Duodenal mucosa (tissue), 2 donors: ENCODE results near the gene LTV1.
"Not testable (repeated sequence)": the region's sequence is repeated elsewhere in the genome, so short reads cannot be mapped to it uniquely, and the experiment has no call there.

Experiments
- H3K27ac ChIP-seq: one replicate; pipeline ENCODE4 v1.7.0; 2013; ENCODE audit warnings: low read depth, low read length
- H3K27me3 ChIP-seq, 2 donors: one replicate each; pipeline ENCODE4 v1.7.0; 2013; ENCODE audit warnings: low read length in 2 of 2, control low read depth in 1 of 2; ENCODE audit not compliant: insufficient read depth in 2 of 2, control insufficient read depth in 1 of 2
- H3K36me3 ChIP-seq, 2 donors: one replicate each; pipeline ENCODE4 v1.7.0; 2013; ENCODE audit warnings: low read length in 2 of 2, control low read depth in 1 of 2; ENCODE audit not compliant: insufficient read depth in 2 of 2, control insufficient read depth in 1 of 2
- H3K4me1 ChIP-seq, 2 donors: one replicate each; pipeline ENCODE4 v1.7.0; 2013; ENCODE audit warnings: low read length in 2 of 2, control low read depth in 1 of 2; ENCODE audit not compliant: insufficient read depth in 2 of 2, control insufficient read depth in 1 of 2
- H3K4me3 ChIP-seq, 2 donors: one replicate each; pipeline ENCODE4 v1.7.0; 2013; ENCODE audit warnings: low read length in 2 of 2, low read depth in 1 of 2
- H3K9ac ChIP-seq, 2 donors: one replicate each; pipeline ENCODE4 v1.7.0; 2013; ENCODE audit warnings: low read length in 2 of 2, low read depth in 1 of 2
- H3K9me3 ChIP-seq, 2 donors: one replicate each; pipeline ENCODE4 v1.7.0; 2013; ENCODE audit warnings: low read length in 2 of 2, control low read depth in 1 of 2; ENCODE audit not compliant: control insufficient read depth in 1 of 2

Gene LTV1

DNA sequence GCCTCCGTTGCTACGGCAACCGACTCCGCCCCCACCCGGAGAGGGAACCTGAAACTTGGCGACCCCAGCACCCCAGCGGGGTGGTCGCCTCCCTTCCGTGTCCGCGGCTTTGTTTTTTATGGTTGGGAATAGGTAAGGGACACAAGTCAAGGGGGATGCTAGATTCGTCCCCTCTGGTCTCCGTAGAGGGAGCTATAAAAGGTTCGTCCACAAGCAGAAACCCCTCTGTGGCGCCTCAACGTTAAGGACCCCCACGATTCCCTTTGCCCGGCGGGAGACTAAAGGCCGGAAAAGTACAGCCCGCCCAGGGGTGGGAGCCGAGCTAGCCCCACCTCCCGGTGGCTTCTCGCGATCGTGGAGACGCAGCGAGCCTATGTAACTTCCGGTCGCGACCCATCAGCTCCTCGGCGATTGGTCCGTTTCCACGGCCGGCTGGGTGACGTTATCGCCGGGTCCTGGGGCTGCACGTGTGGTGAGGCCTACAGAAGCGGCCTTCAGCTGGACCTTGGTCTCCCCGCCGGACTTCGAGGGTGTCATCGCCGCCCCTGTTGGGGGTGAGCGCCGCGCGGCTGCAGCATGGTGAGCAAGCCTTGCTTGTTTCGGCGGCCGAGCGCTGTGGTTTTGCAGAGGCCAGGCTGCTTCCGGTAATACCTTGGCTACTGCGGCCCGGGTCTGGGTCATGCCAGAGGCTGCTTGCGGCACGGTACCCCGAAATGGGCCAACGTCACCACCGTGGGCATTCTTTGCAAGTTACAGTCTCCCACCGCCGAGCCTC, at the start of gene LTV1:
Gene LTV1 (plus strand): TSS at position 437 of the 775 bp plus-strand sequence. CDS start 140 bp downstream, at position 577.
- Histone ChIP-seq H3K9ac (peak within 1 kb of the TSS; percentile 87 to 98), H3K4me3 (peak within 1 kb of the TSS; percentile 98), H3K36me3 (peaks cover 19 to 35% of the 10 kb centered on the region in 2 donors), H3K4me1 (peaks cover 21 to 22% of the 10 kb centered on the region in 2 donors), H3K27ac (peak within 1 kb of the TSS; percentile 91), H3K9me3 (no peaks in the 10 kb centered on the region), H3K27me3 (no peaks in the 10 kb centered on the region)

DNA sequence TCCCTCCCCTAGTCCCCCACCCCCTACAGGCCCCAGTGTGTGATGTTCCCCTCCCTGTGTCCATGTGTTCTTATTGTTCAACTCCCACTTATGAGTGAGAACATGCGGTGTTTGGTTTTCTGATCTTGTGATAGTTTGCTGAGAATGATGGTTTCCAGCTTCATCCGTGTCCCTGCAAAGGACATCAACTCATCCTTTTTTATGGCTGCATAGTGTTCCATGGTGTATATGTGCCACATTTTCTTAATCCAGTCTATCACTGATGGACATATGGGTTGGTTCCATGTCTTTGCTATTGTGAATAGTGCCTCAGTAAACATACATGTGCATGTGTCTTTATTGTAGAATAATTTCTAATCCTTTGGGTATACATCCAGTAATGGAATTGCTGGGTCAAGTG, 46.6 kb upstream of the LTV1 start:
- not testable (repeated sequence) for H3K4me1 ChIP-seq, H3K9ac ChIP-seq, H3K9me3 ChIP-seq, H3K27me3 ChIP-seq, H3K36me3 ChIP-seq, H3K27ac ChIP-seq, H3K4me3 ChIP-seq

DNA sequence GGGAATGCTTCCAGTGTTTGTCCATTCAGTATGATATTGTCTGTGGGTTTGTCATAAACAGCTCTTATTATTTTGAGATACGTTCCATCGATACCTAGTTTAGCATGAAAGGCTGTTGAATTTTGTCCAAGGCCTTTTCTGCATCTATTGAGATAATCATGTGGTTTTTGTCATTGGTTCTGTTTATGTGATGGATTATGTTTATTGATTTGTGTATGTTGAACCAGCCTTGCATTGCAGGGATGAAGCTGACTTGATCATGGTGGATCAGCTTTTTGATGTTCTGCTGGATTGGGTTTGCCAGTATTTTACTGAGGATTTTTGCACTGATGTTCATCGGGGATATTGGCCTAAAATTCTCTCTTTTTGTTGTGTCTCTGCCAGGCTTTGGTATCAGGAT, 44.7 kb upstream of the LTV1 start:
- H3K9me3 ChIP-seq, H3K4me3 ChIP-seq, H3K4me1 ChIP-seq, H3K27me3 ChIP-seq, H3K36me3 ChIP-seq, H3K27ac ChIP-seq, H3K9ac ChIP-seq: not testable (repeated sequence)

GRCh38 chr6:143802833-143803565, 40.1 kb upstream of the LTV1 start:
- H3K9ac ChIP-seq, result no peak overlapping the region
- H3K4me3 ChIP-seq, result no peak overlapping the region
- no peaks in the 10 kb centered on the region for H3K9me3 ChIP-seq
- no peak overlapping the region for H3K27ac ChIP-seq
- H3K36me3 ChIP-seq, result peaks cover 3 to 9% of the 10 kb centered on the region in 2 donors
- H3K27me3 ChIP-seq, result no peaks in the 10 kb centered on the region
- H3K4me1 ChIP-seq, result no peaks in the 10 kb centered on the region

DNA sequence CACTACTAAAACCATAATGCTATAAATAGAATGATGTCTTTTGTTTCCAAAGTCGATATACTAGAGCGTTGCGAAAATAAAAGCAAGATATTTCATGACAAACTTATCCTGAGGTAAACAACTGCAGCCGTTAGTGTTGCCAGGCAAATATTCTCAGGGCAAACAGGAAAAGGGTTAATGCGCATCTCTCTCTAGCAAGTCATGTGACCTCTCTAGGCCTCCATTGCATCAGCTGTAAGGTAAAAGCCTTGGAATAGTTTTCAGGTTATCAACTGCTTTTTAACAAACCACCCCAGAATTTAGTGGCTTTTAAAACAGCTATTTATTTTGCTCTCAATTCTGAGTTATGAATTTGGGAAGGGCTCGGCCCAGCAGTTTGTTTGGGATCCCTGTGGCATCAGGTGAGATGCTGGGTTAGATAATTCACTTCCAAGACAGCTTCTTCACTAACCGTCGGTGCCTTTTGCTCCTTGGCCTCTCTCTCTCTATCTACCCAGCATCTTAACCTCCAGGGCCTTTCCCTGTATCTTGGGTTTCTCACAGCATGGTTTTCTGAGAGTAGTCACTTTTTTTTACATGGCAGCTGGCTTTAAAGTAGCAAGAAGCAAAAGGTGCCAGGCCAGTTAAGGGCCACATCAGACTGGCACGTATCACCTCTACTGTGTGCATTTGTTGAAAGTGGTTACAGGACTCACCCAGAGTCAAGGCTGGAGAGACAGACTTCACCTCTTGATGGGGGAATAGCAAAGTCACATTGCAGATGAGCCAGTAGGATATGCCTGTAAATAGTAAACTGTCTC, 39.2 kb upstream of the LTV1 start:
- peaks cover 6 to 11% of the 10 kb centered on the region in 2 donors for H3K36me3 ChIP-seq
- no peaks in the 10 kb centered on the region for H3K27me3 ChIP-seq
- H3K4me1 ChIP-seq, result no peaks in the 10 kb centered on the region
- no peak overlapping the region for H3K27ac ChIP-seq
- H3K9ac ChIP-seq, result no peak overlapping the region
- H3K9me3 ChIP-seq, result no peaks in the 10 kb centered on the region
- H3K4me3 ChIP-seq, result no peak overlapping the region

- no peak overlapping the region for H3K9ac ChIP-seq
- no peak overlapping the region for H3K4me3 ChIP-seq
- no peaks in the 10 kb centered on the region for H3K4me1 ChIP-seq
- H3K9me3 ChIP-seq, result no peaks in the 10 kb centered on the region
- H3K27me3 ChIP-seq, result no peaks in the 10 kb centered on the region
- peaks cover 6 to 11% of the 10 kb centered on the region in 2 donors for H3K36me3 ChIP-seq
- H3K27ac ChIP-seq, result no peak overlapping the region
Measured at GRCh38 chr6:143804835-143805239, 38.3 kb upstream of the LTV1 start.

GRCh38 chr6:143806282-143807102, 36.6 kb upstream of the LTV1 start:
- Histone ChIP-seq H3K9me3 (no peaks in the 10 kb centered on the region), H3K36me3 (peaks cover 6 to 11% of the 10 kb centered on the region in 2 donors), H3K27me3 (no peaks in the 10 kb centered on the region), H3K9ac (no peak overlapping the region), H3K27ac (no peak overlapping the region), H3K4me1 (no peaks in the 10 kb centered on the region), H3K4me3 (no peak overlapping the region)

DNA sequence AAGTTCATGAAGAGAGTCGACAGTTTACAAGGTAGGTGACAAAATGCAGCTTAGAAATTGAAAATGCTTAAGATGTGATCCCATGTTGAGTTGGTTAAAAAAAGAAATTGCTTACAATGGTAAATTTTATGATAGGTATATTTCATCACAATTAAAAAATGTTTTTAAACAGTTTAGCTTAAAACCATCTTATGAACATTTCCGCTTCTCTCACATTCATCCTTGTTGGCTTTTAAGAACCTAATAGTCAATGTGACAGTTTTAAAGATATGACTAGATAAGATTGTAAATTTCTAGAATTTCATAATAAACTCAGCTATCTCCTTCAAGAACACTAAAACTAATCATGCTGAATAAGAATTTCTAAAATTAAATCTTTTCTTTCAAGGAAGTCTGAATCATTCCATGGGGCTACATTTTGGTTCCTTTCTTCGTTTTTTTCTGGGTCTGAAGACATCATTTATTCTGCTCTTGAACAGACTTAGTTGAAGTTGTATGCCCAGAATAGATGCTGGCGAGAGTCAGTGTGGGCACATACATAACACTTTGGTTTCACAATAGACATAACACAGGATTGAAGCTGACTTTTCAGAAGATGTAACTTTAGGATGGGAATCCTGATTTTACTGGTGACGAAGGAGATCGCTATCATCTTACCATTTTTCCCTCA, 35.9 kb upstream of the LTV1 start:
- no peak overlapping the region for H3K4me3 ChIP-seq
- H3K9me3 ChIP-seq, result no peaks in the 10 kb centered on the region
- no peaks in the 10 kb centered on the region for H3K4me1 ChIP-seq
- H3K36me3 ChIP-seq, result peaks cover 6 to 8% of the 10 kb centered on the region in 2 donors
- no peak overlapping the region for H3K27ac ChIP-seq
- H3K9ac ChIP-seq, result no peak overlapping the region
- no peaks in the 10 kb centered on the region for H3K27me3 ChIP-seq

DNA sequence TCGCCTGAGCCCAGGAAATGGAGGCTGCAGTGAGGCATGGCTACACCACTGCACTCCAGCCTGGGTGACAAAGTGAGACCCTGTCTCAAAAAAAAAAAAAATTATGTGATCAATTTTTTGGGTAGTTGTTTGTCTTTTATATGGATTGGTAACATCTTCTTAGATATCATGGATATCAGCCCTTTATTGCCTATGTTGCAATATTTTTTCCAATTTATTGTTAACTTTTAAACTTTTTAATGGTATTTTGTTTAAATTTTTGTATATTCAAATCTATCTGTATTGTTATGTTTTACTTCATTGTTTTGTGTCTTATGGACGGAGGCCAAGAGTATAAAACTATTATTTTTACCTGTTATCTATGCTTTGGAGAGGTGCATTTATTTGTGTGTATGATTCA, 32.4 kb upstream of the LTV1 start:
- H3K4me1 ChIP-seq, result no peaks in the 10 kb centered on the region
- H3K9ac ChIP-seq, result no peak overlapping the region

More for the DNA sequence above, 32.4 kb upstream of the LTV1 start:
- Histone ChIP-seq H3K27ac (no peak overlapping the region), H3K9me3 (no peaks in the 10 kb centered on the region), H3K4me3 (no peak overlapping the region), H3K27me3 (no peaks in the 10 kb centered on the region), H3K36me3 (peaks cover 3 to 8% of the 10 kb centered on the region in 2 donors)
